ENCODE results near the gene UAP1L1.

Gene UAP1L1

GRCh38 chr9:137034709-137035506 is 42.4 kb upstream of the UAP1L1 start:
- H3K4me1 ChIP-seq (ENCODE audit: insufficient read depth, low read length), result no peaks in the 10 kb centered on the region
- no peak overlapping the region for H3K9ac ChIP-seq (ENCODE audit: low read depth, low read length)
- no peak overlapping the region for H3K4me3 ChIP-seq (ENCODE audit: low read length)
- no peaks in the 10 kb centered on the region for H3K9me3 ChIP-seq (ENCODE audit: insufficient read depth, low read depth, low read length)
- peaks cover 8% of the 10 kb centered on the region; the same call in 1 of the 2 replicates for H3K27me3 ChIP-seq (ENCODE audit: insufficient read depth, low read length)
- H3K27ac ChIP-seq (ENCODE audit: low read length), result no peak overlapping the region
- H3K36me3 ChIP-seq (ENCODE audit: insufficient read depth, low read depth, low read length), result no peaks in the 10 kb centered on the region

GRCh38 chr9:137035507-137035834 is 41.8 kb upstream of the UAP1L1 start:
- H3K4me3 ChIP-seq (ENCODE audit: low read length), result no peak overlapping the region
- H3K27ac ChIP-seq (ENCODE audit: low read length), result no peak overlapping the region
- H3K36me3 ChIP-seq (ENCODE audit: insufficient read depth, low read depth, low read length), result no peaks in the 10 kb centered on the region
- H3K27me3 ChIP-seq (ENCODE audit: insufficient read depth, low read length), result peaks cover 8% of the 10 kb centered on the region; the same call in 1 of the 2 replicates
- H3K4me1 ChIP-seq (ENCODE audit: insufficient read depth, low read length), result no peaks in the 10 kb centered on the region
- H3K9ac ChIP-seq (ENCODE audit: low read depth, low read length), result no peak overlapping the region
- no peaks in the 10 kb centered on the region for H3K9me3 ChIP-seq (ENCODE audit: insufficient read depth, low read depth, low read length)

- Histone ChIP-seq H3K9ac (ENCODE audit: low read depth, low read length) (no peak overlapping the region), H3K27ac (ENCODE audit: low read length) (no peak overlapping the region), H3K36me3 (ENCODE audit: insufficient read depth, low read depth, low read length) (no peaks in the 10 kb centered on the region)
Measured at GRCh38 chr9:137035937-137036336, 41.4 kb upstream of the UAP1L1 start.

GRCh38 chr9:137037035-137037434 is 40.3 kb upstream of the UAP1L1 start:
- Histone ChIP-seq H3K27ac (ENCODE audit: low read length) (no peak overlapping the region), H3K27me3 (ENCODE audit: insufficient read depth, low read length) (peaks cover 8% of the 10 kb centered on the region; the same call in 1 of the 2 replicates)

More at GRCh38 chr9:137035937-137036336, 41.4 kb upstream of the UAP1L1 start:
- no peaks in the 10 kb centered on the region for H3K9me3 ChIP-seq (ENCODE audit: insufficient read depth, low read depth, low read length)
- no peaks in the 10 kb centered on the region for H3K4me1 ChIP-seq (ENCODE audit: insufficient read depth, low read length)
- H3K4me3 ChIP-seq (ENCODE audit: low read length), result no peak overlapping the region
- H3K27me3 ChIP-seq (ENCODE audit: insufficient read depth, low read length), result peaks cover 8% of the 10 kb centered on the region; the same call in 1 of the 2 replicates

GRCh38 chr9:137037483-137037882 is 39.8 kb upstream of the UAP1L1 start:
- Histone ChIP-seq H3K9ac (ENCODE audit: low read depth, low read length) (no peak overlapping the region), H3K9me3 (ENCODE audit: insufficient read depth, low read depth, low read length) (no peaks in the 10 kb centered on the region), H3K27ac (ENCODE audit: low read length) (no peak overlapping the region), H3K27me3 (ENCODE audit: insufficient read depth, low read length) (peaks cover 8% of the 10 kb centered on the region; the same call in 1 of the 2 replicates), H3K4me1 (ENCODE audit: insufficient read depth, low read length) (no peaks in the 10 kb centered on the region), H3K4me3 (ENCODE audit: low read length) (no peak overlapping the region), H3K36me3 (ENCODE audit: insufficient read depth, low read depth, low read length) (no peaks in the 10 kb centered on the region)

More at GRCh38 chr9:137037035-137037434, 40.3 kb upstream of the UAP1L1 start:
- Histone ChIP-seq H3K4me3 (ENCODE audit: low read length) (no peak overlapping the region), H3K9ac (ENCODE audit: low read depth, low read length) (no peak overlapping the region), H3K4me1 (ENCODE audit: insufficient read depth, low read length) (no peaks in the 10 kb centered on the region), H3K36me3 (ENCODE audit: insufficient read depth, low read depth, low read length) (no peaks in the 10 kb centered on the region), H3K9me3 (ENCODE audit: insufficient read depth, low read depth, low read length) (no peaks in the 10 kb centered on the region)

GRCh38 chr9:137038916-137039315 is 38.4 kb upstream of the UAP1L1 start:
- no peaks in the 10 kb centered on the region for H3K36me3 ChIP-seq (ENCODE audit: insufficient read depth, low read depth, low read length)
- H3K27me3 ChIP-seq (ENCODE audit: insufficient read depth, low read length), result peaks cover 13% of the 10 kb centered on the region
- H3K4me3 ChIP-seq (ENCODE audit: low read length), result no peak overlapping the region
- H3K9ac ChIP-seq (ENCODE audit: low read depth, low read length), result no peak overlapping the region
- H3K9me3 ChIP-seq (ENCODE audit: insufficient read depth, low read depth, low read length), result no peaks in the 10 kb centered on the region
- H3K4me1 ChIP-seq (ENCODE audit: insufficient read depth, low read length), result no peaks in the 10 kb centered on the region
- no peak overlapping the region for H3K27ac ChIP-seq (ENCODE audit: low read length)

- no peaks in the 10 kb centered on the region for H3K4me1 ChIP-seq (ENCODE audit: insufficient read depth, low read length)
- H3K9ac ChIP-seq (ENCODE audit: low read depth, low read length), result no peak overlapping the region
- no peaks in the 10 kb centered on the region for H3K9me3 ChIP-seq (ENCODE audit: insufficient read depth, low read depth, low read length)
- peaks cover 17% of the 10 kb centered on the region for H3K27me3 ChIP-seq (ENCODE audit: insufficient read depth, low read length)
- H3K27ac ChIP-seq (ENCODE audit: low read length), result no peak overlapping the region
- H3K36me3 ChIP-seq (ENCODE audit: insufficient read depth, low read depth, low read length), result no peaks in the 10 kb centered on the region
- no peak overlapping the region for H3K4me3 ChIP-seq (ENCODE audit: low read length)
Measured at GRCh38 chr9:137039611-137040366, 37.5 kb upstream of the UAP1L1 start.

- Histone ChIP-seq H3K4me3 (ENCODE audit: low read length) (no peak overlapping the region), H3K9ac (ENCODE audit: low read depth, low read length) (no peak overlapping the region), H3K27ac (ENCODE audit: low read length) (no peak overlapping the region), H3K9me3 (ENCODE audit: insufficient read depth, low read depth, low read length) (no peaks in the 10 kb centered on the region), H3K36me3 (ENCODE audit: insufficient read depth, low read depth, low read length) (no peaks in the 10 kb centered on the region), H3K27me3 (ENCODE audit: insufficient read depth, low read length) (peaks cover 22% of the 10 kb centered on the region), H3K4me1 (ENCODE audit: insufficient read depth, low read length) (no peaks in the 10 kb centered on the region)
Measured at GRCh38 chr9:137040568-137040967, 36.7 kb upstream of the UAP1L1 start.

- no peak overlapping the region for H3K9ac ChIP-seq (ENCODE audit: low read depth, low read length)
- no peaks in the 10 kb centered on the region for H3K4me1 ChIP-seq (ENCODE audit: insufficient read depth, low read length)
- no peak overlapping the region for H3K27ac ChIP-seq (ENCODE audit: low read length)
Measured at GRCh38 chr9:137041124-137041523, 36.2 kb upstream of the UAP1L1 start.

GRCh38 chr9:137042751-137043727 is 34.3 kb upstream of the UAP1L1 start:
- Histone ChIP-seq H3K27me3 (ENCODE audit: insufficient read depth, low read length) (peaks cover 37% of the 10 kb centered on the region), H3K4me3 (ENCODE audit: low read length) (no peak overlapping the region), H3K36me3 (ENCODE audit: insufficient read depth, low read depth, low read length) (no peaks in the 10 kb centered on the region), H3K9ac (ENCODE audit: low read depth, low read length) (no peak overlapping the region), H3K4me1 (ENCODE audit: insufficient read depth, low read length) (no peaks in the 10 kb centered on the region), H3K9me3 (ENCODE audit: insufficient read depth, low read depth, low read length) (no peaks in the 10 kb centered on the region), H3K27ac (ENCODE audit: low read length) (no peak overlapping the region)

More at GRCh38 chr9:137041124-137041523, 36.2 kb upstream of the UAP1L1 start:
- Histone ChIP-seq H3K27me3 (ENCODE audit: insufficient read depth, low read length) (peaks cover 22% of the 10 kb centered on the region), H3K4me3 (ENCODE audit: low read length) (no peak overlapping the region), H3K9me3 (ENCODE audit: insufficient read depth, low read depth, low read length) (no peaks in the 10 kb centered on the region), H3K36me3 (ENCODE audit: insufficient read depth, low read depth, low read length) (no peaks in the 10 kb centered on the region)

- H3K4me1 ChIP-seq (ENCODE audit: insufficient read depth, low read length), result no peaks in the 10 kb centered on the region
- no peaks in the 10 kb centered on the region for H3K36me3 ChIP-seq (ENCODE audit: insufficient read depth, low read depth, low read length)
- H3K27me3 ChIP-seq (ENCODE audit: insufficient read depth, low read length), result peaks cover 43% of the 10 kb centered on the region
- H3K9me3 ChIP-seq (ENCODE audit: insufficient read depth, low read depth, low read length), result no peaks in the 10 kb centered on the region
- no peak overlapping the region for H3K4me3 ChIP-seq (ENCODE audit: low read length)
- H3K9ac ChIP-seq (ENCODE audit: low read depth, low read length), result no peak overlapping the region
- H3K27ac ChIP-seq (ENCODE audit: low read length), result no peak overlapping the region
Measured at GRCh38 chr9:137044037-137044436, 33.3 kb upstream of the UAP1L1 start.

Data from iPS-20b (cell line).